Effector CD8-positive, alpha-beta T cell (primary cell): ENCODE measurements around the gene ARHGAP26.

Experiments used
- DNase-seq: peaks from one replicate; lab custom pipeline; 2025; lab: John Stamatoyannopoulos, UW
- total RNA-seq, 4 experiments: gene quantifications; one replicate each; lab custom pipeline; 2026; lab: John Stamatoyannopoulos, UW

The ARHGAP26 gene
- total RNA-seq = 80.4 to 209 (median 146) reads per million in 4 experiments

DNA sequence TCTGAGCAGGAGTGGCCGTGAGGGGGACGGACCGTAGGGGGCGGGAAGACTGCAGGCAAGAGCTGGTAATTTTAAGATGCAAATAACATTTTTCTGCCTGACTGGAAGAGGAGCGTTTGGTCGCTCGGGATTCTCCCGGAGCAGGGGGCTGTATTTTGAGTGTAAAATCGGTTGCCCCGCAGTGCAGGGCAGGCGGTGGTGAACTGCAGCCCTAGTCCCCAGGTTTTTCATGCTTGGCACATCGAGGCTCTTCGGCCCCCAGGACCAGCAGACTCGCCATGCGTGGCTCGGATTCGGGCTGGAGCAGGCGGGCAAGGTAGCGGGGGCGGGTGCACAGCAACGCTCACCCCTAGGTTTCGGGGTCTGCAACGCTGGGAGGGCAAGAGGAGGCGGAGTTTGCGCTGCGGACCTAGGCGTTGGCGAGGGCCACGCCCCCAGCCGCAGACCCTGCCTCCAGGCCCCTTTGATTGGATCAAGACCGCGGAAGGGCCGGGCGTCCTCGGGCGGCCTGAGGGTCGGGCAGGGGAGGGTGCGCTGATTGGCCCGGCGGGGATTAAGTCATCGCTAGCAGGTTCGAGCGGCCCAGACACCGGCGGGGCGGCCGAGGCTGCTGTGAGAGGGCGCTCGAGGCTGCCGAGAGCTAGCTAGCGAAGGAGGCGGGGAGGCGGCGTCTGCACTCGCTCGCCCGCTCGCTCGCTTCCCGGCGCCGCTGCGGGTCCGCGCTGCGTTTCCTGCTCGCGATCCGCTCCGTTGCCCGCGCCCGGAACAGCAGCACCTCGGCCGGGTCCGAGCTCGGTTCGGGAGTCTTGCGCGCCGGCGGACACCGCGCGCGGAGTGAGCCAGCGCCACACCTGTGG is at the start of gene ARHGAP26:
ARHGAP26 (plus strand) TSS at position 585 of the 857 bp plus-strand sequence. CDS start 385 bp downstream, outside the sequence.
- peak; percentile 89 for DNase-seq

- no peak for DNase-seq
Measured at GRCh38 chr5:142720641-142721271, 49.4 kb upstream of the ARHGAP26 start.

GRCh38 chr5:142722146-142722545 is 48.0 kb upstream of the ARHGAP26 start:
- DNase-seq = no peak

- DNase-seq = no peak
Measured at GRCh38 chr5:142722896-142723295, 47.3 kb upstream of the ARHGAP26 start.

GRCh38 chr5:142724821-142725220 is 45.4 kb upstream of the ARHGAP26 start:
- DNase-seq = no peak

DNA sequence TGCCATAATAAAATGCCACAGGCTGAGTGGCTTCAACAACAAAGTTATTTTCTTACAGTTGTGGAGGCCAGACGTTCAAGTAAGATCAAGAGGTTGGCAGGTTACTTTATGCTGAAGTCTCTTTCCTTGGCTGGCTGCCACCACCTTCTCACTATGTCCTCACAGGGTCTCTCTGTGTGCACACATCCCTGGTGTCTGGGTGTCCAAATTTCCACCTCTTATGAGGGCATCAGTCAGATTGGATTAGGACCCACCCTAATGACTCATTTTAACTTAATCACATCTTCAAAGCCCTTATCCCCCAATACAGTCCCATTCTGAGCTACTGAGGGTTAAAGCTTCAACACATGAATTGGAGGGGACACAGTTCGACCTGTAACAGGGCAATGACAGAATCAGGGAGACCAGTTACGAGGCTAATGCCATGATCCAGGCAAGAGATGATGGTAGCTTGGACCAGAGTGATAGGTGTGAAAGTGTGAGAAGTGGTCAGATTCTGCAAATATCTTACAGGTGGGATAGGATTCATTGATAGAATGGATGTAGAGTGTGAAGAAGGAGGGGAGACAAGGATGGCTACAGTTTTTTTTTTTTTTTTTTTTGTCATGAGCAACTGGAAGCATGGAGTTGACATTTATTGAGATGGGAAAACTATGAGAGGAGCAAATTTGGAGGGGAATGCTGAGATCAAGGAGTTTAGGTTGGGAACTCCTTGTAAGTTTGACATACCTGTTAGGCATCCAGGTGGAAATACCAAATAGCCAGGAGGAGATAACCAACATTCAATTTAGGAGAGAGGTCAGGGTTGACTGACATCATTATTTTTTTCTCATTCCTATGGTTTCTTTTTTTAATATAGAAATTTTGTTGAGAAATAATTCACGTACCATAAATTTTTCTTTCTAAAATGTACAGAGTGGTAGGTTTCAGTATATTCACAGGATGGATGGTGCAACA is 44.7 kb upstream of the ARHGAP26 start:
- DNase-seq = no peak

- no peak for DNase-seq
Measured at GRCh38 chr5:142726188-142726731, 43.9 kb upstream of the ARHGAP26 start.

- DNase-seq = no peak
Measured at GRCh38 chr5:142727735-142728047, 42.5 kb upstream of the ARHGAP26 start.

- no peak for DNase-seq
Measured at GRCh38 chr5:142735323-142736246, 34.6 kb upstream of the ARHGAP26 start.

DNA sequence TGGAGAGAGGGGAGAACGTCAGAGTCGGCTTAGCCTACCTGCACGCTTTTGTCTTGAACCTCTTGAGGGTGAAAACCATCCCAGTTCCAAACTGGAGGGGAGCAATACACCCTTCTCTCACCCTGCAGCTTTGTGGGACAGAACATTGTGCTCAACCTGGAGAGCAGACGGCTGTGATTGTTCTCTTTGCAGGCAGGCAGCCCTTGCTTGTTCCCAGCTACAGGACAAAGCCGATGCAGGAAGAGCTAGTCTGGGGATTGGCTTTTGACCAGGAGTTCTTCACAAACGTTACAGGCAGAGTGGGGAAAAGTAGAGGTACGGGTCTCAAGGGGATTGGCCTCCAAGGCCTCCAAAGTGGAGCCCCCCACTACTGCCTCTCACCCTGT is 33.9 kb upstream of the ARHGAP26 start:
- DNase-seq = no peak

DNA sequence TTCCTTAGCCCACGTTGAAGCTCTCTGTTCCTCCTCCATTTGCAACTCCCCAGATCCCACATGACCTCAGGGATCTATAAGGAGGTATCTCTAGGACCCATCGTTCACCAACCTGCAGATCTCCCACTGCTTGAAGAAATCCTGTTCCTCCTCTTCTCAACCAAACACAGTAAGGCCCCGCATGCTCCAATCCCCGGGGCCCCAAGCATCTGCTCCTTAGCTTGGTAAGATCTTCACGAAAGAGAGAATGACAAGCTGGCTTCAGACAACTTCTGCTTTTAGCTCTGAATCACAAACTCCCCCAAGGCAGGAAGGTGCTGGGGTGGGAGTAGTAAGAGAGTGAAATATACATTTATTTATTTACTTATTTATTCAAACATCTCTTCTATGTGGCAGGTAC is 33.0 kb upstream of the ARHGAP26 start:
- DNase-seq = no peak

- DNase-seq = no peak
Measured at GRCh38 chr5:142740474-142741242, 29.5 kb upstream of the ARHGAP26 start.

DNA sequence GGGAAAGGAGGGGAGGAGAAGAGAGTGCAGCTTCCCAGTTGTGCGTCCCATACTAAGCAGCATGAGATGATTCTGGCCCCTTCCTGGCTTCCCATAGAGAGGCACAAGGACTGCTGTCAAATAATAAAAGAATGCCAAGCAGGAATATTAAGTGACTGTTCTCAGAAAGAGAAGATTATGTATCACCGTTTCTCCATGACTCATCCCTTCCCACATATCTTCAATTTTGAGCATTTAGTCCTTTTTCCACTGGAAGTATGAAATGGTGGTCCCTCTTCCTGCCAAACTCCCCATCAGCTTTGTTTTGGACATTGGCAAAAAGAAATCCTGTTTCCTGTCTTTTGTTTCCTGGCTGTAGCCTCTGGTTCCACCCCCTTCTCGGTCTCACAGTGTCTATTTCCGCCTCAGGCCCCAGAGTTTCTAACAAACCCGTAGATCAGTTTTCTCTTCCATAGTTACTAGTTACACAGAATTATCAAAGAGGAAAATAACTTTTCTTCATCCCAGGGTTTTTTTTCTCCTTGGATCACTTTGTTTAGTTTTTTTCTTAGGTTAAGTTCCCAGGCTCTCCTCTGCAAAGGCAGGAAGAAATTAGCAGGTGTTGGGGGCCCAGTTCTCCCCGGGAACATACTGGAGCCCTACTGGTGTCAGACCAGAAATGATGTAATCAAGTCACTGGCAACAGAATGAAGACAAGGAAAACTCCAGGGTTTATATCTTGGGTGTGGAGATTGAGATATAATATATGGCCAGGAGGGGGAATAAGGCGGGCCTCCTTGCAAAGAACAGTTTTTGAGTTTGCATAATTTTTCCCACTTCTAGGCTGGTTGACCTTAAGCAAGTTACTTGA is 26.4 kb upstream of the ARHGAP26 start:
- DNase-seq = no peak

DNA sequence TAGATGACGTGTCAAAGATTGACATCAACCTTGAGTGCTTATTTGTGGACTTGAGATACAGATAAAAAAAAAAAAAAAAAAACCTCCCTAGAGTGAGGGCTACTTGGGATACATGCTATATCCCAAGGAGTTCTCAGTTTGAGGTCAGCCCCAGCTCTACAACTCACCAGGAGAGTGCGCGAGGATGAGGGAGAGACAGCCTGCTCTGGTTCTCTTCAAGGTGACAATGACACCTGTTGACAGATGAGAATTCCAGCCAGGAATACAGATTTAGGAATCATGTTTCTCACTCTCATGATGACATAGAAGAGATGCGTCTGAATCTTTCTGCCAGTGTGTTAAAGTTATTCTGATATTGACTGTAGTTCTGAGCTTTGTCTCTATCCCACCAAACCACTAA is 24.9 kb upstream of the ARHGAP26 start:
- DNase-seq = no peak

- DNase-seq = no peak
Measured at GRCh38 chr5:142746532-142747433, 23.4 kb upstream of the ARHGAP26 start.

GRCh38 chr5:142748132-142748531 is 22.0 kb upstream of the ARHGAP26 start:
- DNase-seq = no peak

GRCh38 chr5:142748568-142749249 is 21.5 kb upstream of the ARHGAP26 start:
- peak; percentile 42 for DNase-seq
